GM21515 (cell line): ENCODE measurements around the gene CABP4.
A peak's percentile ranks its signal among the peaks of the same experiment; 100 is the strongest.
"Not testable (repeated sequence)": the region's sequence is repeated elsewhere in the genome, so short reads cannot be mapped to it uniquely, and the experiment has no call there.

Experiments used
- ATAC-seq: cut with Tn5 transposase; IDR thresholded peaks from one replicate; pipeline ENCODE4 v1.9.1; 2021; ENCODE audit not compliant: unreplicated experiment

The CABP4 gene

DNA sequence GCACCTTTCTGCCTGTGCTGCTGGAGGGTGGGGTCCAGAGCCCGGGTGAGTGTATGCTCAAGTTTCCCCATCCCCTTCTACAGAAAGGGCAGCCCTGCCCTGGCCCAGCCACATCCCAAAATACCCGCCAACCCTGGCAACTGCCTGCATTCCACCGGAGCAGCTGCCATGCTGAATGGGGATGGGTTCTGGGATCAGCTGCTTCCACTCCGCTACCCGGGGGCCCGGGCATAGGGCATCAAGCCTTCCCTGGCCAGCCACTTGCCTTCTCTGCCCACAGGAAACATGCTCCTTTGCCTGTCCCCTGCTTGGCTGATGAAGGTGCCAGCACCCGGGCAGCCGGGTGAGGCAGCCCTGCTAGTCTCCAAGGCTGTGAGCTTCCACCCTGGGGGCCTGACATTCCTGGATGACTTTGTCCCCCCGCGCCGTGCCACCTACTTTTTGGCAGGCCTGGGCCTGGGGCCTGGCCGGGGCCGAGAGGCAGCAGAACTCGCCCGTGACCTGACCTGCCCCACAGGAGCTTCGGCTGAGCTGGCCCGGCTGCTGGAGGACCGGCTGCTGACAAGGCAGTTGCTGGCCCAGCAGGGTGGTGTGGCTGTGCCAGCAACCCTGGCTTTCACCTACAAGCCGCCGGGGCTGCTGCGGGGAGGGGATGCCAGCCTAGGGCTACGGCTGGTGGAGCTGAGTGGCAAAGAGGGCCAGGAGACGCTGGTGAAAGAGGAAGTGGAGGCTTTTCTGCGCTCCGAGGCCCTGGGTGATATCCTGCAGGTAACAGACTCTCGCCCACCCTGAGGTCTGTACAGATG lies 36.5 kb upstream of the CABP4 start:
- ATAC-seq: no peak

GRCh38 chr11:67419325-67420049 lies 35.7 kb upstream of the CABP4 start:
- no peak for ATAC-seq

- no peak for ATAC-seq
Measured at GRCh38 chr11:67420147-67420645, 35.0 kb upstream of the CABP4 start.

- ATAC-seq: peak; percentile 80
Measured at GRCh38 chr11:67420646-67421429, 34.3 kb upstream of the CABP4 start.

GRCh38 chr11:67421430-67422031 lies 33.6 kb upstream of the CABP4 start:
- no peak for ATAC-seq

DNA sequence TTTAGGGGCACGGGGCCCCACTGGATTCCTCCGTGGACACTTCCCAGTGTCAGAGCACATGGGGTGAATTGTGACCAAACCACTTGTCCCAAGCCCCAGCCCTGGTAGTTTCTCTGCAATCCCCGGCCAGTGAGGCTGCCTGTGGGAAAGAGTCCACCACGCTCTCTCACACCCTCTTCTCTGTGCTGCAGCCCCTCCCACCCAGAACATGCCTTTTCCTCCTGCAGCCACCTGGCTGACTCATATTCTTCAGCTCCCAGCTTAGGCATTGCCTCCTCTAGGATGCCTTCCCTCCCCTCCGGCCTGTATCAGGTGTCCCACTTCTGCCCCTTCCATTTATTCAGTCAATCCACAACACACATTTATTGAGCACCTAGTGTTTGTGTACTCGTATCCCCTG lies 32.3 kb upstream of the CABP4 start:
- no peak for ATAC-seq

DNA sequence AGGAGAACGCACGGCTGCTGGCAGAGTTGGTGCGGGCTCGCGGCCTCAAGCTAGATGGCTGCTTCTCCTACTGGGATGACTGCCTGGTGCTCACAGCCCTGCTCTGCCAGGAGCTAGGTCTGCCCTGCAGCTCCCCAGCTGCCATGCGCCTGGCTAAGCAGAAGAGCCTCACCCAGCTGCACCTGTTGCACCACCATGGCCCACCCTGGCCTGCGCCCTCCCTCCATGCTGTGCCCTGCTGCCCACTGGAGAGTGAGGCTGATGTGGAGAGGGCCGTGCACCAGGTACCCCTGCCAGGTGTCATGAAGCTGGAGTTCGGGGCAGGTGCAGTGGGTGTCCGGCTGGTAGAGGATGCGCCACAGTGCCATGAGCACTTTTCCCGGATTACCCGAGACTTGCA lies 31.7 kb upstream of the CABP4 start:
- ATAC-seq: no peak

GRCh38 chr11:67423891-67424613 lies 31.1 kb upstream of the CABP4 start:
- no peak for ATAC-seq

DNA sequence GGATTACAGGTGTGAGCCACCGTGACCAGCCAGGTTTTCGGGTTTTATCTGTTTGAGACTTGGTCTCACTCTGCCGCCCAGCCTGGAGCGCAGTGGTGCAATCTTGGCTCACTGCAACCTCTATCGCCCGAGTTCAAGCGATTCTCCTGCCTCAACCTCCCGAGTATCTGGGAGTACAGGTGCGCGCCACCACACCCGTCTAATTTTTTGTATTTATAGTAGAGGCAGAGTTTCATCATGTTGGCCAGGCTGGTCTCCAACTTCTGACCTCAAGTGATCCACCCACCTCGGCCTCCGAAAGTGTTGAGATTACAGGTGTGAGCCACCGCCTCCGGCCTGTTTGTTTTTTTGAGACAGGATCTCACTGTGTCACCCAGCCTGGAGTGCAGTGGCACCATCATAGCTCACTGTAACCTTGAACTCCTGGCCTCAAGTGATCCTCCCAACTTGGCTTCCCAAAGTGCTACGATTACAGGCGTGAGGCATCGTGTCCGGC lies 27.7 kb upstream of the CABP4 start:
- not testable (repeated sequence) for ATAC-seq

- peak; percentile 79 for ATAC-seq
Measured at GRCh38 chr11:67428052-67429001, 26.8 kb upstream of the CABP4 start, which contains the start of gene RPS6KB2. TSS of gene RPS6KB2 (plus strand) at chr11:67428494. CDS start at chr11:67428546, 52 bp downstream.

DNA sequence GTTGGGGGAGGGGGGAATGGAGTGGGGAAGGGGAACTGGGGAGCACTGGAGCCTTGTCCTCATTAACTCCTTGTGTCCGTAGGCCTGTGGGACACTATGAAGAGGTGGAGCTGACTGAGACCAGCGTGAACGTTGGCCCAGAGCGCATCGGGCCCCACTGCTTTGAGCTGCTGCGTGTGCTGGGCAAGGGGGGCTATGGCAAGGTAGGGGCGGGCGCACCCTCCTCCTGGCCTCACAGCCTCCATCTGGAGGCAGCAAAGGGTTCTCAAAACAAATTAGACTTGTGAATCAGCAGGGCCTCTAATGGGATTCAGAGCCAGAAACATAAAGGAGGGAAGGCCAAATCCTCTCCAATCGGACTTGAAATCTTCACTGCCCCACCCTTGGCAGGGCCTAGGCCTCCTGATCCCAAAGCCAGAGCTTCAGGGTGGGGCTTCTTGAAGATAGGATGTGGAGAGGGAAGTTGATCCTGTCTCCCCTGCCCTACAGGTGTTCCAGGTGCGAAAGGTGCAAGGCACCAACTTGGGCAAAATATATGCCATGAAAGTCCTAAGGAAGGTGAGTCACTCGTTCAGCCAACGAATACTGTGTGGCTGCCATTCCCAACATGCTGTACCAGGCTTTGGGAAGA lies 26.0 kb upstream of the CABP4 start:
- no peak for ATAC-seq

GRCh38 chr11:67429722-67430121 lies 25.4 kb upstream of the CABP4 start:
- no peak for ATAC-seq

DNA sequence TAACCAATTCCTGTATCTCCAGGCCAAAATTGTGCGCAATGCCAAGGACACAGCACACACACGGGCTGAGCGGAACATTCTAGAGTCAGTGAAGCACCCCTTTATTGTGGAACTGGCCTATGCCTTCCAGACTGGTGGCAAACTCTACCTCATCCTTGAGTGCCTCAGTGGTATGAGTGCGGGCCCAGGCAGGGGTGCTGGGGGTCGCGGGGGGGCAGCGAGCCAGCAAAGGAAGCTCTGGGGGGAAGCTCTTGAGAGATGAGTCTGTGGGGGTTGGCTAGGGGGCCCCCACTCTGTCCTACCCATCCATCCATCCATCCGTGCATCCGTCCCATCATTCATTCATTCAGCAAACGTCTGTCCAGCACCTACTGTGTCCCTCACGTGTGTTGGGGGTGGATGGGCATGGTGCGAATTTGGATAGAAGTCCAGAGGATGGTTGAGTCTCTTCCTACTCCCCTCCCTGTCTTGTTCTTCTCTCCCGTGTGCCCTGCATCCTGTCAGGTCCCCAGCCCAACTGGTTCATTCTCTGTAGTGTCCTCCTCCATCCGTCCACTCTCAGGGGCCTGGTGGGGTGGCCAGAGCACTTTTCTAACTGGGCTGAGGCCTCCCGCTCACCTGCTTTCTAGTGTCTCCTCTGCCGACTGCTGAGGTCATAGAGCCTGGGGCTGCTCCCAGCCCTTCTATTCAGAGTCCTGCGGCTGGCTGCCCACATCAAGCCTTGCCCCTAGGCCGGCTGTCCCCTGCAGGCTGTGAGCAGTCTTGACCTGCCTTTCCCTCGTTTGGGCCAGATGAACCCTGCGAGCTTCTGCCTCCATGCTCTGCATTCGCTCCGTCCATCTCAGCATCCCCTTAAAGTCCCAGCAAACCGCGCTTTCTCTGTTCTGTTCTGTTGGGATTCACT lies 23.6 kb upstream of the CABP4 start:
- ATAC-seq: no peak

DNA sequence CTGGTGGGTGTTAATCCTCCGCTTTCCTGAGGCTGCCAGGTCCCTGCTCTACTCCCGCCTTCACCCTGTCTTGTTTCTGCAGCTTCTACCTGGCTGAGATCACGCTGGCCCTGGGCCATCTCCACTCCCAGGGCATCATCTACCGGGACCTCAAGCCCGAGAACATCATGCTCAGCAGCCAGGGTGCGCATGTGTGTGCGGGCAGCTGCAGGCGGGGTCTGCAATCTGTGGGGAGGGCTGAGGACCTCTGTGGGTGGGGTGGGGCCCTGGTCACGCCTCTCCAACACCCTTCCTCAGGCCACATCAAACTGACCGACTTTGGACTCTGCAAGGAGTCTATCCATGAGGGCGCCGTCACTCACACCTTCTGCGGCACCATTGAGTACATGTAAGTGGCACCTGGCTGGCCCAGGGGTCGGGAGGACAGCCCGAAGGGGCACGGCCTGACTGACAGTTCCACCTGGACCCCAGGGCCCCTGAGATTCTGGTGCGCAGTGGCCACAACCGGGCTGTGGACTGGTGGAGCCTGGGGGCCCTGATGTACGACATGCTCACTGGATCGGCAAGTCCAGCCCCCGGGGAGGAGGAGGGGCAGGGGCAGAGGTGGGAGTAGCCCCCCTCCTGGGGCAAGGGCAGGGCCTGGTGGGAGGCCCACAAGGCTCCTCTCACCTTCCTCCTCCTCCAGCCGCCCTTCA lies 22.4 kb upstream of the CABP4 start:
- no peak for ATAC-seq

GRCh38 chr11:67433536-67434394 lies 21.4 kb upstream of the CABP4 start:
- ATAC-seq: no peak

DNA sequence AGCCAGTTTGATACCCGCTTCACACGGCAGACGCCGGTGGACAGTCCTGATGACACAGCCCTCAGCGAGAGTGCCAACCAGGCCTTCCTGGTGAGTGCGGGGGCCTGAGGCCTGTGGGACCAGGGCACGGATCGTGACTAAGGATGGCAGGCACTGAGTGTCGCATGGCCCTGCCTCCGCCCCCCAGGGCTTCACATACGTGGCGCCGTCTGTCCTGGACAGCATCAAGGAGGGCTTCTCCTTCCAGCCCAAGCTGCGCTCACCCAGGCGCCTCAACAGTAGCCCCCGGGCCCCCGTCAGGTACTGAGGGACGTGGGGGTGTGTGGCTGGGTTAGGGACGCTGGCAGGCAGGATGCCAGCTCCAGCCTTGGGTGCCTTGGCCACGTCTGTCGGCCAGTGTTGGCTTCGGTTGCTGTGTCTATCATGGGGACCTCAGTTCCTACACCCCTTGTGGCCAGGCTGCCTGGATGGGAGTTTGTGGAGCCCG lies 20.7 kb upstream of the CABP4 start:
- no peak for ATAC-seq
